GM19023 (cell line): ENCODE data around the gene MORC2.

ENCODE experiments used
- ATAC-seq: cut with Tn5 transposase; IDR thresholded peaks from one replicate; pipeline ENCODE4 v1.9.1; 2021; ENCODE audit warnings: mild to moderate bottlenecking, moderate library complexity; ENCODE audit not compliant: unreplicated experiment

MORC2 gene

DNA sequence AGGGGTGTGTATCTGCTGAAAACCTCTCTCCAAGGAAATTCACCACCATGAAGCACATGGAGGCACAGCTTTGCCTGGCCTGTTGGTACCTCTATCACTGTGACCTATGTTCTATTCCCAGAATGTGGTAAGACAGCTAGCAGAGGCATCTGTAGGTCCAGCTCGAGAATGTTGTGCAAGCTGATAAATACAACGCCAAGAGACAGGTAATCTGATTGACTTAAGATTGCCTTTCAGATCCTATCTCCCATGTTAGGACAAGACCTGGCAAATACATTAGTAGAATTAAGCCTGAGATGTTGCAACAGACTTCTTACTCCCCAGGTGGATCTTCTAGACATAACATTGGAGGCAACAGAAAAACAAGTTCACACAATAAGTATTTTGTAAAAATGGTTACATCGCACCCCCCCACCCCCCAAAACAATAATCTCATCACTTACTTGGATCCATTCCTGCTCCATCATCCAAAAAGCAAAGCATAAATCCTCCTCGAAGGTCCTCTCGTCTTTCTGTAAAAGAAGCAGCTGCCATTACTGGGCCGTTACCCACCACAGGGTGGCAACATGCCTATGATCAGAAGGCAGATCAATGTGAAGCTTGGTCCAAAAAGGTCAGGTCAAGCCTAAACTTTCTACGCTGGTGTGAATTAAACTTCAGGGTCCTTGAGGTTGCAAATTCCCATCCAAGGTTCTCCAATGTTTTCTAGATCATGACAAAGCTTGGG lies 18.5 kb downstream of the MORC2 start:
- ATAC-seq: no peak

GRCh38 chr22:30948930-30949342 lies 19.6 kb downstream of the MORC2 start:
- ATAC-seq: no peak

DNA sequence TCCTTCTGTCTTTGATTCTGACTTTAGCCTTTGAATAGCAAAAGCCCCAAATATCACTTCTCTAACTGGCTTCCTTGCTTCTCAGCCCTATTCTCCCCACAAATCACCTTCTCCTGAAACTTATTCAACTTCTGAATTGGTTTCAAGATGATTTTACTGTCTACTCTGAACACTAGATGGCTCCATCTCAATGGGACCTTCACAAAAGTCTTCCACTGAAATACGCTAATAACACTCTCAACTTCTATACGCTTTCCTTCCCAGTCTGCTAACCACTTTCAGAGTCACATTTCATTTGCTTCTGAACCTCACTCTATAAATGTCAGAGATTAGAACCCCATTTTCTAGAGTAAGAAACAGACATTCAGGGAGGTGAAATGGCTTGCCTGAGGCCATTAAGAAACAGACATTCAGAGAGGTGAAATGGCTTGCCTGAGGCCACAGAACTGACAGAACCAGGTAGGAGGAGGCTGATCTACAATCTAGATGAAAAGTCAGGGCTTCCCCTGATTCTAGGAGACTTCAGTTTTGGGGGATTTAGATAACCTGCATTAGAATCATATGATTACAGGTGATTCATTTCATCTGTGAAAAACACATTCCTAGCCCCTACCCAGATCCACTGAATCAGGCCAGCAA lies 20.6 kb downstream of the MORC2 start:
- no peak for ATAC-seq

DNA sequence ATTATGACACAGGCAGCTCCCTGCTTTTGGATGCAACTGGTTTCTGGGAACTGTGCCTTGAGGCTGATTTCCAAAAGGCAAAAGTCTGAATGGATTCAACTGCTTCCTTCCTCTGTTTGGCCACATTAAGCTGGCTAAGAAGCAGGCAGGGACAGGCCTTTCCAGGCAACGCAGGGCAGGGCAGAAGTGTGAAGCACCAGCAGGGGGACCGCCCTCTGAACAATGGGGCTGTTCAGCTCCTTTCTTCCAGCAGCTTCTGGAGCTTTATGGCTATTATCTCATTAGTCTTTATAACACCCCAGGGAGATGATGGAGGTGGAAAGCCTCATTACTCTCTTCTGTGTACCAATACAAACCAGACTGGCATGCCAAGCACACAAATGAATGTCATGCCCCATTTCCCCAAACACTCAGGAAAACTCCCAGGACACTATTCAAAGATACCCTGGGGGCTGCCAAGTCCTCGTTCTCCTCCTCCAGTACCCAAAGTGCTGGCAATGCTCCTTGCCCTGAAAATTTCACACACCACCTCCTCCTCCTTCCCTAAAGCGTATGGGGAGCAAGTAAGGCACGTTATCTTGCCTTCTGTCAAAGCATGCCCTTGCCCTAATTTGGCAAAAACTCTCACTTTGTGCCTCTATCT lies 21.3 kb downstream of the MORC2 start:
- no peak for ATAC-seq

GRCh38 chr22:30946354-30946753 lies 22.2 kb downstream of the MORC2 start:
- ATAC-seq: no peak

DNA sequence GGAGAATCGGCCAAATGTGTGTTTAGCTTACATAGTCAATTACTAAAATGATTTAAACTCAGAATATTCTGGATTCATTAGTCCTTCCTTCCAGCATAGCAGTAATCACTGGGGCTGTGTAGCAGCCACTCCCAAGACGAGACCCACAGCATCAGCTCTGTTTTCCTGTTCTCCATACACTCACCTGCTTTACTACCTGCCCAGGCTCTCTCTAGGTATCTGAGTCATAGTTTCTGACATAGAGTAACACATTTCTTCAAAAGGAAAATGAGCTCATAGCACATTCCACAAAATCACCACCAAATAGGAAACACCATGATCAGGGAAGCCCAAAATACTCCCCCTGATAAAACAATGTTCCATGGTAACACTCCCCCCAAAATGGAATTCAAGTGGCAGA lies 22.9 kb downstream of the MORC2 start:
- ATAC-seq: no peak

DNA sequence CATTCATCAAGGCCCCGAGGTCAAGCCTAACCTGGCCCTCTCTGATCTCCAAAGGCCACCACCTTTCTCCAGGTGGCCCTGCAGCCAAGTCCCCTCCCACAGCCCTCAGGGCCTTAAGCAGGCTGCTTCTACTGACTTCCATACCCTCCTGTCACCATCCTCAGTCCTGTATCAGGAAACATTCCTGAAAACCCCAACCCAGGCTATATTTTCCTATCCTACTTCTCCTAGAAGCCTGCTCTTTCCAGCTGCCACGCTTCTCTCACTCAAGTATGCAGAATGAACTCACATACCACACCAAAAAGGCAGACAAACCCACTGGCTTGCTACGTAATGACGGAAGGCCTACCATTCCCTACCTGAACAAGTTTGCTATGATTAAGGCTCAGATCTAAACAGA lies 23.6 kb downstream of the MORC2 start:
- no peak for ATAC-seq

DNA sequence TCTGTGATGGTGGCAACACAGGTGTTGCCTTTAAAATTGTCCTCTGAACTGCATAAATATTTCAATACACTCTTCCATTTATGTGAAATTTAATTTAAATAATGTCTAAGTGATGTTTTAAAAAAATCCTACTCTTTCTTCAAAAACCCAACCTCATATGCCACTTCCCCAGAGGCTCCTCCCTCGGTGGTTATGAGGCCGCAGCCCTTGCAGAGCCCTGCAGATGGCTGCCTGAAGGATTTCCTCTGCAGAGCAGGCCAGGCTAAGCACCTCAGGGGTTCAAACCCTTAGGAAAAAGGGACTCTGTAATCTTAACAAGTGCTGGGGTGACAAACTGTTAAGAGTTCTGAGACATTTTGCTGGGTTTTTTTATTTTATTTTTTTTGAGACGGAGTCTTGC lies 25.2 kb downstream of the MORC2 start:
- no peak for ATAC-seq

GRCh38 chr22:30941363-30941740 lies 27.2 kb downstream of the MORC2 start:
- ATAC-seq: no peak

DNA sequence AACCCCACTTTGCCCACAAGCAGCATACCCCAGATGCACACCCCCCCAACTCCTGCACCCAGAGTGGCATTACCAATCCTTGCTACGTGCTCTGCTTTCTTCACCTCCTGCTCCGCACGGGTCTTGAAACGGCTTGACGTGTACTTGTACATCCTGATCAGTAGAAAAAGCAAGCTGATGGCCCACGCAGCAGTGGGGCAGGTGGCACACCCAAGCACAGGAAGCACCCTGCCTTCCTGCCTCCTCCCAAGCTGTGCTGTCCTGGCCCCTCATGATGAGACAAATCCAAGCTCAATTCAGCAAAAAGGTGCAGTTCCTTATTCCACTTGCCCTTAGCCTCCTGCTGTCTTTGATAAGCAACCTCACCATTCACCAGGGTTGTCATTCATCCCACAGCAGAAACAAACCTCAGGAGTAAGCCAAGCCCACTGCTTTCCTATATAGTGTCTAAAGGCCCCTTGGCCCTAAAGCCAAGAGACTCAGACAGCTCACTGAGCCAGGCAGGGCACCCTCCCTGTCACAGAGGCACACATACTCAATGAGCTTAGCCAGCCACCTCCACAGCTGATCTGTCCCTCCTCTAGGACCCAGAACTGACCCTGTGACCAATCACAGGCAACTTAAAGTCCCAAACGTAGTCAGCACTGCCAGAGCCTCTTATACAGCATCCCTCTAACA lies 27.8 kb downstream of the MORC2 start:
- no peak for ATAC-seq

GRCh38 chr22:30934053-30934452 lies 34.5 kb downstream of the MORC2 start:
- ATAC-seq: no peak

GRCh38 chr22:30933457-30933856 lies 35.1 kb downstream of the MORC2 start:
- ATAC-seq: no peak

- no peak for ATAC-seq
Measured at GRCh38 chr22:30932661-30933060, 35.9 kb downstream of the MORC2 start.

- ATAC-seq: no peak
Measured at GRCh38 chr22:30931541-30932300, 36.9 kb downstream of the MORC2 start.

- ATAC-seq: no peak
Measured at GRCh38 chr22:30930228-30930627, 38.3 kb downstream of the MORC2 start.

GRCh38 chr22:30928401-30928800 lies 40.2 kb downstream of the MORC2 start:
- ATAC-seq: no peak

DNA sequence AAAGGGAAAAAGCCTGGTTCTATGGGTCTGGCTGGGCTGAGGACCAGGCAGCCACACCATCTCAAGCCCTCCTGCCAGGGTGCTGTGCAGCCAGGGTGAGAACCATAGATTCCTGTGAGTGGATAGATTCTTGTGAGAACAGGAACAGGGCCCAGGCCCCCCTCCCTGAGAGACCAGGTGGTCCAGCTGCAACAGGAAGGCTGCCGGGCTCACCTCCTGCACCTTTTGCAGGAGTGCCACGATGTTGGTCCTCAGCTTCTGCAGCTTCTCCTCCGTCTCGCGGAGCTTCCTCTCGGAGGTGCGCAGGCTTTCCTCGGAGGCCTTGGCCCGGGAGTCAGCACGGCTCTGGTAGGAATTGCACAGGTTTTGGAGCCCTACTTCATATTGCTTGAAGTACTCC lies 40.8 kb downstream of the MORC2 start:
- ATAC-seq: no peak

DNA sequence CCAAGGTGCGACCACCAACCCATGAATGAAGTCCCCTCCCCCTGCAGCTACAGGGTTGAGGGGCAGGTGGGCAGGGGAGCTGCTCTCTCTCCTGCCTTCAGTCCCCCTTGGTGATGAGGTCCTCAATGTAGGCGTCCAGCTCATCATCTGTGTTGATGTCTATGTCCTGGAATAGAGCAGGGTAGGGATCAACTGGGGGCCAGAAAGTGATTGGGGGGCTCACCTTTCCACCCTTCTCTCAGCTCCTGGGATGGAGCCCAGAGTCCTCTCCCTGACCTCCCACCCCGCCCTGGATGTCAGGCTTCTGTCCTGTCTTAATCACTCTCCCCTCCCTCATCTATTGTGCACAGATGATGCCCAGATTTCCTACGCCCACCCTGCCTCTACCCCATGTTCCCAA lies 41.9 kb downstream of the MORC2 start:
- no peak for ATAC-seq

DNA sequence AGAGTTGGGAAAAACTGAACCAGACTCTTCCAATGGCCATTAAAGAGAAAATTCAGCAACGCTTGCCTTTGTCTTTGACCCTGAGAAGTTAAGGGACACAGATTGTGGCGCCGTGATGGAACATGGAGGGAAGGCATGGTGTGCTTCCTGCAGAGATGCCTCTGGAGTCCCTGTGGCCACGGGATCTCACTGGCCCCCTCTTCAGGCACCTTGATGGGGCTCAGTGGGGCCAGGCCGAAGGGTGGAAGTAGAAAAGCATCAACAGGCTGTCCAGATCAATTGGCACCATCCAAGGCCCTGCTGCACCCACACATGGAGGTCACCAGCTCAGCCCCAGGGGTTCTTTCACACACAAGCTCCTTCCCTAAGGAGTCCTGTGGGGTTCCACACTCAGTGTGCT lies 42.9 kb downstream of the MORC2 start:
- ATAC-seq: no peak

DNA sequence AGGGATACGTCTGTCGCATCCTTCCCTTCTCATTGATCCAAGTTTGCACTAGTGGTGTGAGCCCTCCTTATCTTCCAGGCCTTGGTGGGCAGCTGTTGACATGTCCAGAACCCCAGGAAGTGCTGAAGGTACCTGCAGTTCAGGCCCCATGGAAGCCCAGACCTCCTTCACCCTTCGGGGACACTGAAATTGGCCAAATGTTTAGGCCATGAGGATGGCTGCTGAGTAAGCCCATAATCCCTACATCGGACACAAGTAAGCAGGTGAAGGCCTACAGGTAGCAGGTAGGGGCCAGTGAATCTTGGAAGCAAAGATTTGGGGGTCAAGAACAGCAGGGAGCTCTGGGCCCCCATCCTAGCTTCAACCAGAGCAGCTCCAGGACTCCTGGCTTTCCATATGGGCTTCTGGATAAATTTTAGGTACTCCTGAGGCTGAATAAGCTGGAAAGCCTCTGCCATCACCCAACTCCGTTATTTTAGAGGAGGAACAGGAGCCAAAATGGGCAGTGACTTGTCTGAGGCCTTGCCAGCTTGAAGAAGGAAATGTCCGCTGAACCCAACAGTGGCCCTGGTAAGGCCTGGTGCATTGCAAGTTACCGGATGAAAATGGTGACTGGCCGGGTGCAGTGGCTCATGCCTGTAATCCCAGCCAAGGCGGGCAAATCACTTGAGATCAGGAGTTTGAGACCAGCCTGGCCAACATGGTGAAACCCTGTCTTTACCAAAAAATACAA lies 45.2 kb downstream of the MORC2 start:
- ATAC-seq: no peak
